Measurements from ENCODE around the gene TPCN1.

The TPCN1 gene

DNA sequence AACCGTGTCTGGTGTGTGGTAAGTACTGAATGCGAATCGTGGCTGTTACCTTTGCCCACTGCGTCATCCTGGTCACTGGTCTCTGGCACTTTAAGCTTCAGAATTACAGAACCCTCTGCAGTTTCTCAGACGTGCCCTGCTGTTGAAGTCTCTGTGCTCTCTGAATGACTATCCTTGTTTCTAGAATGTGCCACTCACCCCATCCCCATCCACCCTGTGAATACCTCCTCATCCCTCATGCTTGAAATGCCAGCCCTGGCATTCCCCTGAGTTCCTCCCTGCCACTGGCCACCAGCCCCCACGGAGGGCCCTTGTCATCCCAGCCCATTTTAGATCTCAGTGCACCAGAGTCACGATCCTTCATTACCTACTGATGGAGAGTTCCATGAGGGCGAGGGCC lies 21.3 kb downstream of the TPCN1 start:
- no peak for DNase-seq

DNA sequence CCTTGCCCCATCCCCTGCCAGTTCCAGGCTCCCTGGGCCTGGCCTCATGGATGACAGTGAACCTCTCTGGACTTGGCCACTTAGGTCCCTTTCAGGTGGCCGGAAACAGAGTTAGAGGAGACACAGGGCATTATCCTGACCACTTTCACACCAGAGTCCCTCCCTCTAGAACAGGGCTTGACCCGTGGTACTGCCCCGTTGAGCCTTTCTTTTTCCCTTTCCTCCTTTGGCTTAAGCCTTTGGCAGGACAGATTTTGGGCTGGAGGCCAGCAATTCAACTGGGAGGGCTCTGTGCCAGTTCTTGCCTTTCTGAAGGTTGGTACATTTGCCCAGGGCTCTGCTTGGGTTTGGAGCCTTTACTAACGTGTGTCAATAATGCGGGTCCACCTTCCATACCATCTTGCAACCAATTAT lies 22.8 kb downstream of the TPCN1 start:
- DNase-seq: peak; percentile 71

DNA sequence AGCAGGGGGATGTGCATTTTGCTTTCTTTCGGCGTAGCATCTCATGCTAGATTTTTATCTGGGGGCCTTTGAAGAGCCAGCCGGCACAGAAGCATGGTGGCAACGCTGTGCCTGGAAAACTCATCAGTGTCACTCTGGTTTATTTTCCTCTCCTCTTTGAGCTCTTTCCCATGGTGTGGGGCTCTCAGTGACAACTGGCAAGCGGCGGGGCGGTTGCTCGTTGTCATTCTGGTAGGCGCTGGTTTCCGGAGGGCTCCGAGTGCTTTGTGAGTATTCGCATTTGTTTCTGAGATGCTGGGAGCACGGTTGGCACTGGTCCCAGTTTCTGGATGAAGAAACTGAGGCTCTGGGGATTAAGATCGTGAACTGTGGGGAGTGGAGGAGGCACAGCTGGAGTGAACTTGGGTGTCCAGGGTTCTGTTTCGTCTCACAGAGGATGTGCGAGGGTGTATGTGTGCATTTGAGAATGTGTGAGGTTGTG lies 23.3 kb downstream of the TPCN1 start:
- DNase-seq: peak; percentile 49

DNA sequence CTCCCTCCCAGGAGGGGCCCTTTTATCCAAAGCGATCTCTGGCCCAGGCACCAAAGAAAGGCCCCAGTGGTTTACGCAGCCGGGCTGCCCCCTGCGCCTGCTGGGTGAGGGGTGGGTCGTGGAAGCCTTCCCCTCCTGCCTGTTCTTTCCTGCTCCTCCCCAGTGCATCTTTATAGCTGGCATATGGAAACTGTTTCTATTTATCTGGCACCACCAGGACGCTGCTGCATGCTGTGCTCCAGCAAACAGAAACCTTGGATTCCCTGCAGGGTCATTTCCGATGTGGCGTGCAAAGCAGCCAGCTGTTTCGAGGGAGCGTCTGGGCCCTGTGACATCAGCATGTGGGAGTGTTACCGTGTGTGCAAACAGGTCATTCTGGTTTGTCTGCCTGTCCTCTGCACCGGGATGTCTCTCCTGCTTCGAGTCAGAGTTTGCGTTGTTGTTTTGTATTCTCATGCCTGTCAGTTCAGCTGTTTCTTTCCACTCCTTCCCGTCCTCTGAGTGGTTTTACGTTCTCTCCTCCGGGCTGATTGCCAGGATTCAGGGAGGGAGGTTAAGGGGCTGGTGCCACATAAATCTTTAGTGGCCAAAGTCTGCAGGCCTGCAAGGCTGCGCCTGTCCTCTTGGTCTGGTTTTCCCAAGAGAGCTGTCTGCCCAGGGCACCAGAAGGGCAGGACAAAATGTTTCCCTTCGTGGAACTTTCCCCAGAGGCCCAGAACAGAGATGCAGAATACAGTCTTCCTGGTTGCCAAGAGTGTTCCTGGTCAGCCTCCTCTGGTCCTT lies 24.6 kb downstream of the TPCN1 start:
- peak; percentile 97 for DNase-seq

DNA sequence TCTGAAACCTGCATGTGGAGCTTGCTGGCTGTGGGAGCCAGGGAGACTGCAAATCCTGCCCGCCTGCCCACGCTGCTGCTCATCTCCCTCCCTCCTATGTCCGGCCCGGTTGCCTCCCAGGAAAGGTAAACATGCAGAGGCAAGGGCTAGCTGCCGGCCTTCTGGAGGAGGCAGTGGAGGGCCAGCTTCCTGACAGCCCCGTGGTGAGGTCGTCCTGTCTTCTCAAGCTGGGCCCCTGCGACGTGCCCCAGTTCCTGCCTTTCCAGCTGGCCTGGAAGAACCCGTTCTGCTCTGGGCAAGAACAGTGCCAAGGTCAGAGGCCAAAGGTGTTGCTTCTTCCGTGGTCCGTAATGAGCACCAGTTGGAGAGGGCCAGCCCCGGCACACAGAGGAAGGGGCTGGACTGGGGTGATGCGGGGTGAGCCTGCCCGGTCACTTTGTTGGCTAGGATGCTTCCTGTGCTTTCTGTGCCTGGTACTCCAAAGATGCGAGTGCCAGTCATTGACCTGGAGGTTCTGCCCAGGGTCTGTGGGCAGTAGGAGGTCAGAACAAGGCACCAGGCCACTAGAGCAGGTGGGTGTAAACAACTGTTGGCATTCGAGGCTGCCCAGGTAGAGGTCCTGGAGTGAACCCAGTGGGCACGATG lies 25.3 kb downstream of the TPCN1 start:
- peak; percentile 67 for DNase-seq

DNA sequence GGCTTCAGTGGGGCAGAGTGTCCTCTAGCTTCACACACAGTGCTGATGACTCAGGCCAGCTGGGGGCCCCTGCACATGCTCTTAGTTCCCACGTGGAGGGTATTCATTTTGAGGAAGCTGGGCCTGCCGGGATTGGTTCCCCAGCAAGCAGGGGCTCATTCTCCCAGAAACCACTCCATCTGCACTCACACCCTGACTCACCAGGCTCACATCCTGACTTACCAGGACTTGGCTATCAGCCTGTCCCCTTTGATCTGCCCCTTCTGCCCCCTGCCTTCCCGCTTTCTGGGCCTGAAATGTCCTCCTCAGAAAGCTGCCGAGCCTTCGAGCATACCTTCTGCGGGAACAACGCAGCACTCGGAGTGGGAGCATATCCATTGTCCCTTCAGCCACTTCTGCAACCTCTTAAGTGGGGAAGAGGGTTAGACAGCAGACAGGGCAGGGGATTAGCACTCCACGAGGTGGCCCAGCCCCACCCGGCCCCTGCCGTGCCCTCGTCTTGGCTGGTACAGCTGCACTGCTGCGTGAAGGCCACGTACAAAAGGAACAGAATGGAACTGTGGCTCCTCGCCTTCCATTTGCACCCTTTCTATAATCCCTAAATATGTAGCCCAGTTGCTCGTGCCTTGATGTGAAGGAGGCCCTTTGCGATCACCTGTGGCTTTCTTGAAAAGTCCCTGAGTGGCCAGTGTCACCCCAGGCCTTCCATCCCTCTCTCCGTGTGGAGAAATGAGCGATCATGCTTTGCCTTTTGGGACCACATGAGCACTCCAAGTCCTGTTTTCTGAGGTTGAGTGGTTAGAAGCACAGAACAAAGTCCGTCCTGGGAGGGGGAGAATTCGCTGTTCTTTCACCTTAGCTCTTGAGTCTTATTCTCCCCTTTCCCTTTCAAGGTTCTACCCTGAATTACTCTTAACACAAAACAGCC lies 26.1 kb downstream of the TPCN1 start:
- no peak for DNase-seq

DNA sequence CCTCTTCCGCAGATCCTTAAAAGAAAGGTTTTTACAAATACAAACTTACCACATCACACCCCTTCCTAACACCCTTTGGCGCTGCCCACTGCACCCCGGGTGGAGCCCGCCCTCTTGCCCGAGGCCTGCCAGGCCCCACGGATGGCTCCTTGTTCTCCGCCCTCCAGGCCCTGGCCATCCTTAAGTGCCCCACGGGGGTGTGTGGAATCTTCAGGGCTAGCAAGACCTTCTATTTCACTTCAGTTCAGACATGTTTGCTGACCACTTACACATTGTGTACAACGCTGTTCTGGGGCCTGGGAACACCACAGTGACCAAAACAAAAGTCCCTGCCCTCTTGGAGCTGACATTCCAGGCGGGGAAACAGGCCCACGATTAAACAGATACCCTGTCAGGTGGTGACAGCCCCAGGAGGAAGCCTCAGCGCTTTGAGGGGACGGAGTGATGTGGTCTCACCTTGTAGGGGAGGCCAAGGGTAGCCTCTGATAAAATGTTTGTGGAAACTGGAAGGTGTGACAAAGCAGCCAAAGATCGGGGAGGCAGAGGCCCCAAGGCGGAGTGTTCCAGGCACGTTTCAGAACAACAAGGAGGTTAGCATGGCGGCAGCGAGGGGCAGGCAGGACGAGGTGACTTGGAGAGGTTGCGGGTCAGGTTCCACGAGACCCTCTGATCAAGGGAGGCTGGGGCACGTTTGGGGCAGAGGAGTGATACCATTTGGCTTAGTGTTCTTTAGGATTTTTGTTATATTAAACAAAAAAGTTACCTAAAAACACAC lies 27.0 kb downstream of the TPCN1 start:
- no peak for DNase-seq

DNA sequence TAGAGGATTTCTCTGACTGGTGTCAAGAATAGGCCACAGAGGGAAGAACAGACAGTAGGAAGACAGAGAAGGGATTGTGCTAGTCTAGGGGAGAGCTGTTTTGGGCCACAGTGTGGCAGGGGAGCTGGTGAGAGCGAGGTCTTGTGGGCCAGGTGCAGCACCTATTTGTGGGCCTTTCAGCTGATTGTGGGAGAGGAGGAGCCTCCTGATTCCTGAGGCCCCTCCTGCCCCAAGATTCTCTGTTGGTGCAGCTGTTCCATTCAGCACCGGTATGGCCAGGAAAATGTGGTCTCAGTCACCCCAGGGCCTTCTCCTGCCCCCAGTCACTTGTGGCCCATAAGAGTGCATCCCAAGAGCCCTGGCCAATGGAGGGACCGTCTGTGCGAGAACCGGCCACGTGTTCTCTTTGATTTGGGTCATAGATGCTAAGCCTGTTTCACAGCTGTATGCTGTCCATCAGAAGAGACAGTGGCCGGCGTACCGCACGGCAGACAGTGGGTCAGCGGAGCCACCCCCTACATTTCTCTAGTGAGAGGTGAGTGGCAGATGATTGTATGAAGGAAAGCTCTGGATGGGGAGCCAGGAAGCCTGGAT lies 27.7 kb downstream of the TPCN1 start:
- DNase-seq: no peak

DNA sequence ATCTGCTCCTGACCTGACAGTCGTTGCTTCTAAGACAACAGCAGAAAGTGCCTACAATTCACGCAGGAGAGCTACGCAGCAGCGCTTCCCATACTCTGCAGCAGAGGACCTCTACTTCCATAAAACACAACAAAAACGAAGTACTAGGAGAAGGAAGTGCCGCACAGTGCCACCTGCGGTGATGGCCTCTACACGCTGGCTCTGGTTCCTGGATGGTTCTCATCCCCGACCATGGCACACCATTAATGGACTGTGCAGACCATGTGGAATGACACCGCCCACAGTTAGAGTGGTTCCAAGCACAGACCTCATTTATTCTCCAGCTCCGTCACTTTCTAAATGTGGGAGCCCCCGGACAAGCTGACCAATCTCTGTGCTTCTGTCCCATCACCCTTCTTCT lies 28.3 kb downstream of the TPCN1 start:
- DNase-seq: no peak

DNA sequence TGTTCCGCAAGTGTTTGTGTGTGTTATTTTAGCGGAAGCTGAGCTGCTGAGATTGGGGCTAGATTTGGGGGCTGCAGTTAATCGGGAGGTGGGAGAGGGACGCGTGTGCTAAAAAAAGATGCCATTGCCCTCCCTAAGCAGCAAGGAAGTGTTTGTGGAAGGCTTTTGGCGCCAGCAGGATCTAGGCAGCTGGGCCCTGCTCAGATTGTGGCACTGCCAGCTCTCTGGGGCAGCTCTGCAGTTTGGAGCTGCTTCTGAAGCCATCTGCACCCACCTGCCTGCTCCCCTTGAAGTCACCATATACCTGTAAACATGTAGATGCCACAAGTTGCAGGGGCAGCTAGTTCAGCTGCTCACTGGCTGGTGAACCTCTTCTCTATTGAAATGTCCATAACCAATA lies 28.8 kb downstream of the TPCN1 start:
- DNase-seq: no peak

DNA sequence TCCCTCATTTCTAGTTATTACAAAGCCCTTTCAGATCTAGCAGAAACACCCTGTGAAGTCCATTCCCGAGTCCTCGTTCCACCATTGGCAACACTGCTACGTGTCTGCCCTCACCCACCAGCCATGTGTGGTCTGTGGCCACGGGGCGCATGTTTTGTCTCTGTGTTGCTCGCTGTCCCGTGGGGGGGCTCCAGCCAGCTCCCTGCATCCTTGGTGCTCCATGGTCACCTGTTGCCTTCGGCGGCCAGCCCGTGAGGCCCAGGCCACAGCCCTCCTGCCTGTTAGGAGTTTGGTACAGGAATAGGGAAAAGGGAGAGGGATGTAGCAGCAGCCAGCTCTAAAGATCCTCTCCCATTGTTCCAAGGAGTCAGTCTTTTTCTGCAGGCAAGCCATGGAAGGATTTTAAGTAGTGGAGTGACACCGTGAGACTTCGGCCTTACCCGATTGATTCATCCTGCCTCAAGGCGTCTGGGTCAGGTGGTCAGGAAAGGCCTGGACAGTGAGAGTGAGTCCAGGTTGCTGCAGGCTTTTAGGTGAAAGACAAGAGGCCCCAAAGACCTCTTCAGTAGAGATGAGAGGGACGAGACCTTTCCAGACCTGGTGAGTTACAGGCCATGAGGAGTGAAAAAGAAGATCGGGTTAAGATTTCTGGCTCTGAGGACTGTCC lies 30.3 kb downstream of the TPCN1 start:
- no peak for DNase-seq

DNA sequence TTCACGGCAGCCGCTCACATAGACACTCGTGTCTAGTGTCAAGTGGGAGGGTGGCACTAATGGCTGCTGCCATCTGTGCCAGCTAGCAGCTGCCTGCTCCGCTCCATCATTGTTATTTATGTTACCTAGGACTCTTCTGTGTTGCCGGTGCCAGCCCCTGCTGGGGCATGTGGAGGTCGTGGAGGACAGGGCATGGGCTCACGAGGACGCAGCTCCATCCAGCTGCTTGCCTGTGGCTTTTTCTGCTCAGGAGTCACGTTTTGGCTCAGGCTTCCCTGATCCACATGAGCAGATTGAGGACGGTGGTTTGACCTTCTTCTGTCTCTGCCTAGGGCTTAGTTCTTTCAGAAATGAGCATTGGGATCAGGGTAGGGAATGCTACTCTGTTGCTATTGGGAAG lies 31.2 kb downstream of the TPCN1 start:
- no peak for DNase-seq

DNA sequence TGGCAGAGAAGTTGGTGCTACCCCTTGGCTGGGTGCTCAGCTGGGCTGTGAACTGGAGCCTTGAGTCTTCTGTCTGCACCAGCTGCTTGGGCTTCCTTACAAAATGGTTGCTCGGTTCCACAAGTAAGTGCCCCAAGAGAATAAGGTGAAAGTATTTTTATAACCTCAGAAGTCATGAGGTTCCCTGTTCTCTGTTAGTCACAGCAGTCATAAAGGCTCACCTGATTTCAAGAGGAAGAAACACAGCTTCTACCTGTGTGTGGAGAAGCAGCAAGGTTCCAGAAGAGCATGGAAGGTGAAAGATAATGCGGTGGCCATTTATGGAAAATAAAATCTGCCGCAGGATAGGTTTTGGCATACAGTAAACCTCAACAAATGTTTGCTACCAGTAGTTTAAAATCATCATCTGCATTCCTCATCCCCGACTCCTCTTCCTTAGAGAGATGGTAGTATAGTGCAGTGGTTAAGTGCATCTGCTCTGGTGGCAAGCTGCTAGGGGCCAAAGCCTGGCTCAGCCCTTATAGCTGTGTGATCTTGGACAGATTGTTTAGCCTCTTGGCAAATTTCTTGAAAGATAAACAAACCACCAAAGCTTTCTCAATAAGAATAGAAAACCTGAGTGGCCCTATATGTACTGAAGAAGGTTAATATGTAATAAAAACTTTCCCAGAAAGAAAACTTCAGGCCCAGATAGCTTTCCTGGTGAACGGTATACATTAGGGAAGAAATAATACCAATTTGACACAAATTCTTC lies 32.4 kb downstream of the TPCN1 start:
- DNase-seq: no peak

DNA sequence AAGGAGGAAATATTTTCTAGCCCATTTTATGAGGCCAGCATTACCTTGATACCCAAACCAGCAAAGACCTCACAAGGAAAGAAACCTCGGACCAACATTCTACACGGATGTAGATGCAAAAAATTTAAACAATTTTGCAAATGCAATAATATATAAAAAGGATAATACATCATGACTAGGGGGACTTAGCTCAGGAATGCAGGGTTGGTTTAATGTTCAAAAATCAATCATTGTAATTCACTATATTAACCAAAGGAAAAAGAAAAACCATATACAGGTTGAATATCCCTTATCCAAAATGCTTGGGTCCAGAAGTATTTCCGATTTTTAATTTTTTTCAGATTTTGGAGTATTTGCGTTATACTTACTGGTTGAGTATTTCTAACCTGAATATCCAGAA lies 33.0 kb downstream of the TPCN1 start:
- DNase-seq: no peak

DNA sequence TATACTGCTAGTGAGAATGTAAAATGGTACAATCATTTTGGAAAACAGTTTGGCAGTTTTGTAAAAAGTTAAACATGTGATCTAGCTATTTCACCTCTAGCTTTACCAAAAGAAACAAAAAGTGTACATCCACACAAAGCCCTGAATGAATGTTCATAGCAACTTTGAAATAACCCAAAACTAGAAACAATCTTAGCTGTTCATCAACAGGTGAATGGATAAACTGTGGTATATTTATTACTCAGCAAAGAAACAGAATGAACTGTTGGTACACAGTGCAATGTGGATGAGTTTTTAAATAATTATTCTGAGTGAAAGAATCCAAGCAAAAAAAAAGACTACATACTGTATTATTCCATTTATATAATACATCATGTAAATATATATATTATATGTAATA lies 36.3 kb downstream of the TPCN1 start:
- no peak for DNase-seq

DNA sequence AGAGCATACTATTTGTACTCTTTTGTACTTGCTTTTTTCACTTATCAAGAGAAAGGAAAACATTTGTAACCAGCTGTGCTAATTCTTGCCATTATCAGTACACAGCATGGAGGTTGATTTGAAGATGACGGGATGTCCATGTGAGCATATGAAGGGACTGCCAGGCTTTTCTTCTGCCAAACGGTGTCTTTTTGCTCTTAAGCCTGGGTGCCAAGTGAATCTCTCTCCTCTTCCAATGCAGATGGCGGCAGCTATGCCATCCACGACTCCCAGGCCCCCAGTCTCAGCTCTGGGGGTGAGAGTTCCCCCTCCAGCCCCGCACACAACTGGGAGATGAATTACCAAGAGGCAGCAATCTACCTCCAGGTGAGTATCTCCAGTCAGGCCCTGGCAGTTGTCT lies 38.9 kb downstream of the TPCN1 start:
- DNase-seq: no peak

DNA sequence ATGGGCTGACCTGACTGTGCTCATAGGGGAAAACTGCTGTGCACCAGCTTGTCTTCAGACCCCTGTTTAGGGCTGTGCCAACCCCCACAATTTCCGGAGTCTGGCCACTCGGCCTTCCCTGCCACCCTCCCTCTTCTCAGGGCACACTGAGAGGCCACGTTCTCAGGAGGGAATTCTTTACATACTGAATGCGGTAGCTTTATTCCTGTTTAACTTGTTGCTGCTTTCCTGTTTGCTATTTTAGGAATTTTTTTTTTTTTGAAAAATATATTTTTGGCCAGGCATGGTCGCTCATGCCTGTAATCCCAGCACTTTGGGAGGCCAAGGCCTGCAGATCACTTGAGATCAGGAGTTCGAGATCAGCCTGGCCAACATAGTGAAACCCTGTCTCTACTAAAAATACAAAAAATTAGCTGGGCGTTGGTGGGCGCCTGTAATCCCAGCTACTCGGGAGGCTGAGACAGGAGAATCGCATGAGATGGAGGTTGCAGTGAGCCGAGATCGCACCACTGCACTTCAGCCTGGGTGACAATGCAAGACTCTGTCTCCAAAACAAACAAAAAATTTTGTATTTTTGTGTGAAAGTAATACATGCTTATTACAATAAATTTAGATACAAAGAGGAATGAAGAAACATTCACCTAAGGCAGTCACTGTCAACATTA lies 39.5 kb downstream of the TPCN1 start:
- DNase-seq: no peak

DNA sequence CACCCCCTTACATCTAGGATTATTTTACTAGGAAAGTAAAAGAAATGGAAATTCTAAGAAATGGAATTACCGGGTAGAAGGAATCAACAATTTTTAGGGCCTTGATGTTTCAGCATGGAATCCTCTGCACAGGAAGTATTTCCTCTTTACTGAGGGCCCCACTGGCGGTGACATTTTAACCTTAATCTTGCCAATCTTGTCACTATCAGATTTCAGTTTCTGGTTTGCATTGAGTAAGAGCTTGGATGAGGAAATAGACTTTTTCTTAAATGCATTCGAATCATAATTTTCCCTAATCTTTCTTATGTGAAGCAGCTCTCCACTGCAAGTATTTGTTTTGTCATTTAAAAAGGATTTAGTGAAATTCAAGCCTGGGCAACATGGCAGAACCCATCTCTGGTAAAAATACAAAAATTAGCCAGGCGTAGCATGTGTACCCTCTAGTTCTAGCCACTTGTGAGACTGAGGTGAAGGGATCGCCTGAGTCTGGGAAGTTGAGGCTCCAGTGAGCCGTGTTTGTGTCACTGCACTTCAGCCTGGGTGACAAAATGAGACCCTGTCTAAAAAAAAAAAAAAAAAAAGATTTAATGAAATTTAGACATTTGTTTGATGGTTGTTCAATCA lies 40.7 kb downstream of the TPCN1 start:
- DNase-seq: no peak

DNA sequence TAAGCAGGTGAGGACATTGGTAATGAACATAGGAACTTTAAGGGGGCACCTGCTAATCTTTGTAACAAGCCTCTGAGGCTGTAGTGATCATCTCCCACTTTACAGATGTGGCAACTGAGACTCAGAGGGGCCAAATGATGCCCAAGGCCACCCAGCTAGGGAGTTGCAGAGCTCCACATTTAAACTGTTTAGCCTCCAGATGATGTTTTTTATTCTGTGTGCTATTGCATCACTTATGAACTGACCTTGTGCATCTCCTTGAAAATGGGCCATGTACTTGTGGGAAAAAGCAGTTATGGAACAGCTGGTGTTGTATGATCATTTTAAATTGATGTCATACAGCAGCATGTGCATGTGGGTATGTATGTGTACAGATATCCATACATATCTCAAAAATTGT lies 41.4 kb downstream of the TPCN1 start:
- no peak for DNase-seq

DNA sequence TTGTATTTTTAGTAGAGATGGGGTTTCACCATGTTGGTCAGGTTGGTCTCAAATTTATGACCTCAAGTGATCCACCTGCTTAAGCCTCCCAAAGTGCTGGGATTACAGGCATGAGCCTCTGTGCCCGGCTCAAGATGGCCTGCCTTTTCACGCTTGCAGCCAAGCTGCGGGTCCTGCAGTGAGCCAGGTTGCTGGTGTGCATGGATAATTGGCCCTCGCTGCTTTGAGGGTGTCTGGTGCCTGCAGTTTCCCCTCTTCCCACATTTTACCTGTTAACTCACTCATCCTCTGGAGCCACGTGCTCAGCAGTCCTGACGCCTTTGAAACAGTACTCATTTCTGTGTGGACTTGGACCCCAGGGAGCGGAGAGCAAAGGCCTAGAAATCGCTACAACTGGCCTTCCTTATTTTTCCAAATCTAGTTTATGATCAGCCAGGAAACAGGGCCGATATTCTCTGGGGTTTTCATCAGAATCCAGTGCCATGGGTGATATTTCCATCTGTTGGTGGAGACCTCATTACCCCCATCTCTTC lies 42.2 kb downstream of the TPCN1 start:
- no peak for DNase-seq

All from NCI-H2029 (cell line).